Measurements from ENCODE around the gene BCAR3.

- TF ChIP-seq, protein P1, sequence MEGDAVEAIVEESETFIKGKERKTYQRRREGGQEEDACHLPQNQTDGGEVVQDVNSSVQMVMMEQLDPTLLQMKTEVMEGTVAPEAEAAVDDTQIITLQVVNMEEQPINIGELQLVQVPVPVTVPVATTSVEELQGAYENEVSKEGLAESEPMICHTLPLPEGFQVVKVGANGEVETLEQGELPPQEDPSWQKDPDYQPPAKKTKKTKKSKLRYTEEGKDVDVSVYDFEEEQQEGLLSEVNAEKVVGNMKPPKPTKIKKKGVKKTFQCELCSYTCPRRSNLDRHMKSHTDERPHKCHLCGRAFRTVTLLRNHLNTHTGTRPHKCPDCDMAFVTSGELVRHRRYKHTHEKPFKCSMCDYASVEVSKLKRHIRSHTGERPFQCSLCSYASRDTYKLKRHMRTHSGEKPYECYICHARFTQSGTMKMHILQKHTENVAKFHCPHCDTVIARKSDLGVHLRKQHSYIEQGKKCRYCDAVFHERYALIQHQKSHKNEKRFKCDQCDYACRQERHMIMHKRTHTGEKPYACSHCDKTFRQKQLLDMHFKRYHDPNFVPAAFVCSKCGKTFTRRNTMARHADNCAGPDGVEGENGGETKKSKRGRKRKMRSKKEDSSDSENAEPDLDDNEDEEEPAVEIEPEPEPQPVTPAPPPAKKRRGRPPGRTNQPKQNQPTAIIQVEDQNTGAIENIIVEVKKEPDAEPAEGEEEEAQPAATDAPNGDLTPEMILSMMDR (IDR thresholded peaks at IDR 0.05), result no peak
- TF ChIP-seq POLR2A (IDR thresholded peaks at IDR 0.05), result no peak
Observed at GRCh38 chr1:93701629-93702028, 20.0 kb upstream of the BCAR3 start.
